Neural cell (in vitro differentiated cells): ENCODE data around the gene SPATS2.

Experiments used
- EZH2 ChIP-seq: fragments of 200-600, 300-800 bp; shearing (Covaris generic), sonication (generic); IDR thresholded peaks from 2 replicates; pipeline ENCODE4 v1.6.1; 2014; ENCODE audit warnings: antibody characterized with exemption, low read length, borderline replicate concordance, mild to moderate bottlenecking; ENCODE audit not compliant: insufficient read depth, poor library complexity, severe bottlenecking
- MXI1 ChIP-seq: fragments of 450-650 bp; conservative IDR thresholded peaks from 2 replicates; pipeline ENCODE4 v1.6.1; 2014; ENCODE audit warnings: antibody characterized with exemption, mild to moderate bottlenecking; ENCODE audit not compliant: poor library complexity, severe bottlenecking
- SMC3 ChIP-seq: fragments of 450-650 bp; conservative IDR thresholded peaks from 2 replicates; pipeline ENCODE4 v1.6.1; 2014; ENCODE audit warnings: antibody characterized with exemption, mild to moderate bottlenecking, moderate library complexity; ENCODE audit not compliant: poor library complexity
- TF ChIP-seq, protein P1 (sequence below): fragments of 450-650 bp; IDR thresholded peaks from 2 replicates; pipeline ENCODE4 v1.5.1; 2014; ENCODE audit warnings: antibody characterized with exemption, mild to moderate bottlenecking, moderate library complexity; ENCODE audit not compliant: poor library complexity, severe bottlenecking
- TF ChIP-seq, protein P2 (sequence below): IDR thresholded peaks from 2 replicates; pipeline ENCODE4 v1.6.1; 2012; ENCODE audit warnings: borderline replicate concordance

- TF ChIP-seq, protein P1, sequence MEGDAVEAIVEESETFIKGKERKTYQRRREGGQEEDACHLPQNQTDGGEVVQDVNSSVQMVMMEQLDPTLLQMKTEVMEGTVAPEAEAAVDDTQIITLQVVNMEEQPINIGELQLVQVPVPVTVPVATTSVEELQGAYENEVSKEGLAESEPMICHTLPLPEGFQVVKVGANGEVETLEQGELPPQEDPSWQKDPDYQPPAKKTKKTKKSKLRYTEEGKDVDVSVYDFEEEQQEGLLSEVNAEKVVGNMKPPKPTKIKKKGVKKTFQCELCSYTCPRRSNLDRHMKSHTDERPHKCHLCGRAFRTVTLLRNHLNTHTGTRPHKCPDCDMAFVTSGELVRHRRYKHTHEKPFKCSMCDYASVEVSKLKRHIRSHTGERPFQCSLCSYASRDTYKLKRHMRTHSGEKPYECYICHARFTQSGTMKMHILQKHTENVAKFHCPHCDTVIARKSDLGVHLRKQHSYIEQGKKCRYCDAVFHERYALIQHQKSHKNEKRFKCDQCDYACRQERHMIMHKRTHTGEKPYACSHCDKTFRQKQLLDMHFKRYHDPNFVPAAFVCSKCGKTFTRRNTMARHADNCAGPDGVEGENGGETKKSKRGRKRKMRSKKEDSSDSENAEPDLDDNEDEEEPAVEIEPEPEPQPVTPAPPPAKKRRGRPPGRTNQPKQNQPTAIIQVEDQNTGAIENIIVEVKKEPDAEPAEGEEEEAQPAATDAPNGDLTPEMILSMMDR: no peak
- TF ChIP-seq EZH2 (no peak), MXI1 (no peak), SMC3 (no peak)
- TF ChIP-seq, protein P2, sequence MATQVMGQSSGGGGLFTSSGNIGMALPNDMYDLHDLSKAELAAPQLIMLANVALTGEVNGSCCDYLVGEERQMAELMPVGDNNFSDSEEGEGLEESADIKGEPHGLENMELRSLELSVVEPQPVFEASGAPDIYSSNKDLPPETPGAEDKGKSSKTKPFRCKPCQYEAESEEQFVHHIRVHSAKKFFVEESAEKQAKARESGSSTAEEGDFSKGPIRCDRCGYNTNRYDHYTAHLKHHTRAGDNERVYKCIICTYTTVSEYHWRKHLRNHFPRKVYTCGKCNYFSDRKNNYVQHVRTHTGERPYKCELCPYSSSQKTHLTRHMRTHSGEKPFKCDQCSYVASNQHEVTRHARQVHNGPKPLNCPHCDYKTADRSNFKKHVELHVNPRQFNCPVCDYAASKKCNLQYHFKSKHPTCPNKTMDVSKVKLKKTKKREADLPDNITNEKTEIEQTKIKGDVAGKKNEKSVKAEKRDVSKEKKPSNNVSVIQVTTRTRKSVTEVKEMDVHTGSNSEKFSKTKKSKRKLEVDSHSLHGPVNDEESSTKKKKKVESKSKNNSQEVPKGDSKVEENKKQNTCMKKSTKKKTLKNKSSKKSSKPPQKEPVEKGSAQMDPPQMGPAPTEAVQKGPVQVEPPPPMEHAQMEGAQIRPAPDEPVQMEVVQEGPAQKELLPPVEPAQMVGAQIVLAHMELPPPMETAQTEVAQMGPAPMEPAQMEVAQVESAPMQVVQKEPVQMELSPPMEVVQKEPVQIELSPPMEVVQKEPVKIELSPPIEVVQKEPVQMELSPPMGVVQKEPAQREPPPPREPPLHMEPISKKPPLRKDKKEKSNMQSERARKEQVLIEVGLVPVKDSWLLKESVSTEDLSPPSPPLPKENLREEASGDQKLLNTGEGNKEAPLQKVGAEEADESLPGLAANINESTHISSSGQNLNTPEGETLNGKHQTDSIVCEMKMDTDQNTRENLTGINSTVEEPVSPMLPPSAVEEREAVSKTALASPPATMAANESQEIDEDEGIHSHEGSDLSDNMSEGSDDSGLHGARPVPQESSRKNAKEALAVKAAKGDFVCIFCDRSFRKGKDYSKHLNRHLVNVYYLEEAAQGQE: no peak
Measured at GRCh38 chr12:49548822-49549648, 181.8 kb downstream of the SPATS2 start.
